Breast epithelium (tissue), 4 donors: ENCODE measurements around the gene MAP3K7CL. TPM values are rescaled to one million over a fixed set of nuclear protein-coding genes. Genes with fewer than 3 reads are reported as not detected.

Experiments
- DNase-seq, 2 donors: peaks; one replicate each; pipeline ENCODE4 v3.0.0-alpha.2; 2019; ENCODE audit warnings: low spot score in 2 of 2
- H3K27ac ChIP-seq, 2 donors: fragments of 200-600 bp; sonication (generic) in 1 of 2; one replicate each; pipeline ENCODE4 v1.5.1; 2016 to 2019; ENCODE audit warnings: mild to moderate bottlenecking in 1 of 2
- H3K27me3 ChIP-seq, 2 donors: fragments of 200-600 bp; sonication (generic) in 1 of 2; one replicate each; pipeline versions ENCODE4 v1.5.1 to v1.6.0; 2017 to 2019; ENCODE audit warnings: control low read depth in 1 of 2, mild to moderate bottlenecking in 1 of 2
- H3K36me3 ChIP-seq: fragments of 200-600 bp; one replicate; pipeline ENCODE4 v1.5.1; 2019
- H3K4me1 ChIP-seq, 2 donors: fragments of 200-600 bp; sonication (generic); one replicate each; pipeline ENCODE4 v1.5.1; 2016 to 2019; ENCODE audit warnings: control low read depth in 1 of 2
- H3K4me3 ChIP-seq, 3 donors: fragments of 200-600 bp; sonication (generic); 1 replicate in 2 of 3; 2 replicates in 1 of 3; pipeline ENCODE4 v1.5.1; 2016 to 2019; ENCODE audit warnings: mild to moderate bottlenecking in 3 of 3, moderate library complexity in 2 of 3
- H3K9me3 ChIP-seq, 2 donors: fragments of 200-600 bp; sonication (generic) in 1 of 2; one replicate each; pipeline ENCODE4 v1.5.1; 2016 to 2019; ENCODE audit warnings: control low read depth in 1 of 2
- POLR2A ChIP-seq: fragments of 450-650 bp; IDR thresholded peaks from one replicate; pipeline ENCODE4 v1.6.1; 2016; ENCODE audit warnings: antibody characterized with exemption, mild to moderate bottlenecking, moderate library complexity
- POLR2AphosphoS5 ChIP-seq, 3 donors: sonication (generic); formaldehyde crosslinking; IDR thresholded peaks; one replicate each; pipeline ENCODE4 v1.6.1; 2017; ENCODE audit warnings: antibody characterized with exemption in 3 of 3
- intact Hi-C: fragments of 100-400 bp; cut with DNase I; formaldehyde crosslinking; loops from one replicate; pipeline ENCODE4 v1.15.1; 2023; ENCODE audit warnings: low total_unique reads
- total RNA-seq, 3 donors: library from RNA; depleted of rRNA; stranded (reverse); fragments of >200 nt; gene quantifications; one replicate each; pipeline ENCODE4 v1.1.0, GENCODE V29; 2016
- TF ChIP-seq, protein P1 (sequence below), 3 donors: fragments of 450-650 bp; IDR thresholded peaks; one replicate each; pipeline ENCODE4 v1.5.1; 2016 to 2017; ENCODE audit warnings: antibody characterized with exemption in 3 of 3, mild to moderate bottlenecking in 3 of 3, moderate library complexity in 3 of 3

Gene MAP3K7CL
- total RNA-seq, 3 donors from 2014 or later, result 1.8 to 8.5 (median 7.5) TPM

DNA sequence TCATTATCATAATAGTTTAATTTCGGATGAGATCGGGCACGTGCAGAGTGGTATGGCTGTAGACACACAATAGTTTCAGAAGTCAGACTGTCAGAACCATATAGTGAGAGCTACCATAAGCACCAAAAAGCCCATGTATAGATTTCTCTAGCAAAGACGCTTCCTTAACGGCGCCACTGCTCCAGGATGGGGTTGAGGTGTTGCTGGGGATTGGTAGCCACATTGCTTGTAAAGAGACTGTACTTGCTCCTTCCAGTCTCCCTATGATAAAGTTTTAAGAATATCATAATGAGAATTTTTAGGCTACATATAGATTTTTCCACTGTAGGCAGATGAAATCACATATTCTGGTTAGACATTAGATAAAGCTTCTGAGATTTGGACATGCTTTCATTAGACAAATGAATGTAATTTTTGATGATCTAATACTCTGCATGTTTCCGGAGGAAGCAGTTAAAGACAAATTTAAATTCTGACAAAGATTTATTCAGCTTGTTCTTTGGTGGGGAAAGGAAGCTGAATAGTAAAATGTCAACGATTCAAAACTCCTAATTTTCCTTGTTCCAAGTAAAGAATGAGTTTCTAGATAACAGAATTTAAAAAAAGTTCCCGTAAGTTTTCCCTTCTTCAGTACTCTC lies 77.7 kb downstream of the MAP3K7CL start:
- H3K36me3 ChIP-seq, result no peaks in the 10 kb centered on the region
- no peak overlapping the region for H3K4me3 ChIP-seq
- no peaks in the 10 kb centered on the region for H3K27me3 ChIP-seq

DNA sequence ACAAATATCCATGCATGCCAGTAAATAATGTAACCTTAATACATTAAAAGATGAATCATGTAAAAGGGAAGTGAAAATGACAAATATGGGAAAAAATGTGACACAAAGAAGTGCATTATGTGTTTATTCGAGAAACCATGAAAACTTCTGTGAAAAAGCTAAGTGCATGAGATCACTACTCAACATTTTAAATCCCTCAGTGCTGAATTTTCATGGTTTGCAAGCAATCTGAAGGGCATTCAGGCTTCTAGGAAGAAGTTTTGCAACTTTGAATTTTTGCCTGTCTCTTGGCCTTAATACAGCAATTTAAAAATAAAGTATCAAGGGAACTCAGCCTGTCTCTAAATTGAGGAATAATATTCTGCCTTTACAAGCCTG lies 78.2 kb downstream of the MAP3K7CL start:
- Histone ChIP-seq H3K36me3 (no peaks in the 10 kb centered on the region), H3K9me3 (no peaks in the 10 kb centered on the region), H3K4me1 (no peaks in the 10 kb centered on the region), H3K27ac (no peak overlapping the region), H3K4me3 (no peak overlapping the region), H3K27me3 (no peaks in the 10 kb centered on the region)
- TF ChIP-seq, protein P1, sequence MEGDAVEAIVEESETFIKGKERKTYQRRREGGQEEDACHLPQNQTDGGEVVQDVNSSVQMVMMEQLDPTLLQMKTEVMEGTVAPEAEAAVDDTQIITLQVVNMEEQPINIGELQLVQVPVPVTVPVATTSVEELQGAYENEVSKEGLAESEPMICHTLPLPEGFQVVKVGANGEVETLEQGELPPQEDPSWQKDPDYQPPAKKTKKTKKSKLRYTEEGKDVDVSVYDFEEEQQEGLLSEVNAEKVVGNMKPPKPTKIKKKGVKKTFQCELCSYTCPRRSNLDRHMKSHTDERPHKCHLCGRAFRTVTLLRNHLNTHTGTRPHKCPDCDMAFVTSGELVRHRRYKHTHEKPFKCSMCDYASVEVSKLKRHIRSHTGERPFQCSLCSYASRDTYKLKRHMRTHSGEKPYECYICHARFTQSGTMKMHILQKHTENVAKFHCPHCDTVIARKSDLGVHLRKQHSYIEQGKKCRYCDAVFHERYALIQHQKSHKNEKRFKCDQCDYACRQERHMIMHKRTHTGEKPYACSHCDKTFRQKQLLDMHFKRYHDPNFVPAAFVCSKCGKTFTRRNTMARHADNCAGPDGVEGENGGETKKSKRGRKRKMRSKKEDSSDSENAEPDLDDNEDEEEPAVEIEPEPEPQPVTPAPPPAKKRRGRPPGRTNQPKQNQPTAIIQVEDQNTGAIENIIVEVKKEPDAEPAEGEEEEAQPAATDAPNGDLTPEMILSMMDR (IDR thresholded peaks at IDR 0.05), result no peak
- TF ChIP-seq POLR2AphosphoS5 (IDR thresholded peaks at IDR 0.05) (no peak), POLR2A (no peak)
- intact Hi-C loops, result no loop called here
- no peak for DNase-seq

More for the DNA sequence above, 77.7 kb downstream of the MAP3K7CL start:
- DNase-seq, result no peak
- Histone ChIP-seq H3K27ac (no peak overlapping the region), H3K4me1 (no peaks in the 10 kb centered on the region), H3K9me3 (no peaks in the 10 kb centered on the region)
- intact Hi-C loops, result no loop called here
- TF ChIP-seq POLR2AphosphoS5 (IDR thresholded peaks at IDR 0.05) (no peak), POLR2A (no peak)

DNA sequence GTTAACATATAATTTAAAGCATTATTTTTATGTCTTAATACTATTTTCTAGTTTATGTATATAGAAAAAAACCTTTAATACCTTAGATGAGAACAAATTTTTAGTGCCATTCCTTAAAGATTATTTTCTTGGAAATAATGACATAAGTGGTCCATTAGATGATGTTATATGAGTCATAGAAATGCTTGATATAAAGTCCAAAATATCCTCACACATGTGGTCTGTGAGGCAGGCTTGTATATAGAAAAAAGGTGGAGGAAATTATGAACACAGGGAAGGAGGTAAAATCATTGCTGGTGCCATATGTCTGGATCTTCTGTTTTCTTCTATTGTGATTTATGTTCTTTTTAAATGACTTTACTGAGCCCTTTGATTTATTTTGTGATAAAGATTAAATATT lies 79.3 kb downstream of the MAP3K7CL start:
- no peaks in the 10 kb centered on the region for H3K4me1 ChIP-seq
- H3K36me3 ChIP-seq, result no peaks in the 10 kb centered on the region
- H3K27me3 ChIP-seq, result no peaks in the 10 kb centered on the region
- H3K27ac ChIP-seq, result no peak overlapping the region
- H3K9me3 ChIP-seq, result no peaks in the 10 kb centered on the region
- H3K4me3 ChIP-seq, result no peak overlapping the region
- DNase-seq, result no peak
- intact Hi-C loops, result no loop called here
- TF ChIP-seq, protein P1 (IDR thresholded peaks at IDR 0.05), result no peak
- TF ChIP-seq POLR2A (no peak), POLR2AphosphoS5 (IDR thresholded peaks at IDR 0.05) (no peak)

DNA sequence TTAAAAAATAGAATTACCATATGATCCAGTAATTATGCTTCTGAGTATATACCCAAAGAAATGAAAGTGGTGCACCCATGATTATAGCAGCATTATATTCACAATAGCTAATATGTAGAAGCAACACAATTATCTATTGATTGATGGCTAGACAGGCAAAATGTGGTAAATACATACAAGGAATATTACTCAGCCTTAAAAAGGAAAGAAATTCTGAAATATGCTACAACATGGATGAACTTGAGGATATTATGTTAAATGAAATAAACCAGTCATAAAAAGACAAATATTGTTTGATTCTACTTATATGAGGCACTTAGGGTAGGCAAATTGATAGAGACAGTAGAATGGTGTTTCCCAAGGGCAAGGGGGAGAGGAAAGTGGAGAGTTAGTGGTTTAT lies 80.8 kb downstream of the MAP3K7CL start:
- Histone ChIP-seq H3K9me3 (no peaks in the 10 kb centered on the region), H3K36me3 (no peaks in the 10 kb centered on the region), H3K4me1 (no peaks in the 10 kb centered on the region), H3K27ac (no peak overlapping the region), H3K27me3 (no peaks in the 10 kb centered on the region), H3K4me3 (no peak overlapping the region)
- no peak for DNase-seq
- TF ChIP-seq, protein P1 (IDR thresholded peaks at IDR 0.05), result no peak
- TF ChIP-seq POLR2A, result no peak
- TF ChIP-seq POLR2AphosphoS5 (IDR thresholded peaks at IDR 0.05), result no peak
- intact Hi-C loops, result no loop called here

DNA sequence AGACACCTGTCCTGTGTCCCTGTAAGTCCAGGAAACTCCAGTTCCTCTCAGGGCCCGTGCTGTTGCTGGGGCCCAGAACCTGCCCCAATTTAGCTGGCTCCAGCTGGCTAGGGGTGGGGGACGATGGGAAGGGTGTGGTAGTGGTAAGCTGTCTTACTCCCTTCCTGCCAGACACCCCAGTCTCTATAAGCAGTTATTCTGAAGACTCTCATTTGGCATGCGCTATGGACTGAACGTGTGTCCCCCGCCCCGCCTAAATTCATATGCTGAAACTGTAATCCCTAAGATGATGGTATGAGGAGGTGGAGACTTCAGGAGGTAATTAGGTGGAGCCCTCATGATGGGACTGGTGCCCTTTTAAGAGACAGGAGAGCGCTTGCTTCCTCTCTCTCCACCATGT lies 82.0 kb downstream of the MAP3K7CL start:
- intact Hi-C loops, result no loop called here
- Histone ChIP-seq H3K36me3 (no peaks in the 10 kb centered on the region), H3K27ac (no peak overlapping the region), H3K9me3 (no peaks in the 10 kb centered on the region), H3K4me3 (no peak overlapping the region), H3K4me1 (no peaks in the 10 kb centered on the region), H3K27me3 (no peaks in the 10 kb centered on the region)
- no peak for TF ChIP-seq POLR2A
- TF ChIP-seq, protein P1 (IDR thresholded peaks at IDR 0.05), result no peak
- no peak for TF ChIP-seq POLR2AphosphoS5 (IDR thresholded peaks at IDR 0.05)
- DNase-seq, result no peak
